HG03025 (cell line): Measurements from ENCODE around the gene DNAH7.

Source experiments
- ATAC-seq: cut with Tn5 transposase; IDR thresholded peaks from one replicate; pipeline ENCODE4 v1.9.1; 2021; ENCODE audit warnings: mild to moderate bottlenecking, moderate library complexity; ENCODE audit not compliant: unreplicated experiment, low FRiP score

DNAH7 gene

GRCh38 chr2:195818526-195818925 is 250.1 kb downstream of the DNAH7 start:
- no peak for ATAC-seq

GRCh38 chr2:195818106-195818505 is 250.5 kb downstream of the DNAH7 start:
- ATAC-seq: no peak

- no peak for ATAC-seq
Observed at GRCh38 chr2:195815083-195815482, 253.6 kb downstream of the DNAH7 start.

- ATAC-seq: no peak
Observed at GRCh38 chr2:195813421-195813820, 255.2 kb downstream of the DNAH7 start.

- ATAC-seq: no peak
Observed at GRCh38 chr2:195810340-195811098, 258.1 kb downstream of the DNAH7 start.

- ATAC-seq: no peak
Observed at GRCh38 chr2:195808189-195808588, 260.4 kb downstream of the DNAH7 start.

GRCh38 chr2:195805283-195805976 is 263.2 kb downstream of the DNAH7 start:
- no peak for ATAC-seq

- ATAC-seq: no peak
Observed at GRCh38 chr2:195795879-195796278, 272.8 kb downstream of the DNAH7 start.

GRCh38 chr2:195793881-195794280 is 274.8 kb downstream of the DNAH7 start:
- no peak for ATAC-seq

- ATAC-seq: no peak
Observed at GRCh38 chr2:195782156-195782555, 286.5 kb downstream of the DNAH7 start.

- ATAC-seq: no peak
Observed at GRCh38 chr2:195779491-195779890, 289.1 kb downstream of the DNAH7 start.

GRCh38 chr2:195769975-195770374 is 298.7 kb downstream of the DNAH7 start:
- ATAC-seq: no peak

- ATAC-seq: no peak
Observed at GRCh38 chr2:195768431-195768830, 300.2 kb downstream of the DNAH7 start.

GRCh38 chr2:195766691-195767090 is 301.9 kb downstream of the DNAH7 start:
- ATAC-seq: no peak

- ATAC-seq: no peak
Observed at GRCh38 chr2:195763866-195764265, 304.8 kb downstream of the DNAH7 start.

GRCh38 chr2:195759877-195760276 is 308.8 kb downstream of the DNAH7 start:
- ATAC-seq: no peak

GRCh38 chr2:195758846-195759245 is 309.8 kb downstream of the DNAH7 start:
- no peak for ATAC-seq

GRCh38 chr2:195756218-195756942 is 312.3 kb downstream of the DNAH7 start:
- ATAC-seq: no peak

GRCh38 chr2:195741191-195741590 is 327.4 kb downstream of the DNAH7 start:
- no peak for ATAC-seq

GRCh38 chr2:195737511-195738325 is 330.9 kb downstream of the DNAH7 start:
- ATAC-seq: no peak

- ATAC-seq: no peak
Observed at GRCh38 chr2:195735347-195735746, 333.3 kb downstream of the DNAH7 start.
